ENCODE results near the gene TMEM106C. TPM values are rescaled to one million over a fixed set of nuclear protein-coding genes. Genes with fewer than 3 reads are reported as not detected.

The TMEM106C gene
- total RNA-seq, 4 donors from 2014 or later: 24.1 to 92.7 (median 63.5) TPM

DNA sequence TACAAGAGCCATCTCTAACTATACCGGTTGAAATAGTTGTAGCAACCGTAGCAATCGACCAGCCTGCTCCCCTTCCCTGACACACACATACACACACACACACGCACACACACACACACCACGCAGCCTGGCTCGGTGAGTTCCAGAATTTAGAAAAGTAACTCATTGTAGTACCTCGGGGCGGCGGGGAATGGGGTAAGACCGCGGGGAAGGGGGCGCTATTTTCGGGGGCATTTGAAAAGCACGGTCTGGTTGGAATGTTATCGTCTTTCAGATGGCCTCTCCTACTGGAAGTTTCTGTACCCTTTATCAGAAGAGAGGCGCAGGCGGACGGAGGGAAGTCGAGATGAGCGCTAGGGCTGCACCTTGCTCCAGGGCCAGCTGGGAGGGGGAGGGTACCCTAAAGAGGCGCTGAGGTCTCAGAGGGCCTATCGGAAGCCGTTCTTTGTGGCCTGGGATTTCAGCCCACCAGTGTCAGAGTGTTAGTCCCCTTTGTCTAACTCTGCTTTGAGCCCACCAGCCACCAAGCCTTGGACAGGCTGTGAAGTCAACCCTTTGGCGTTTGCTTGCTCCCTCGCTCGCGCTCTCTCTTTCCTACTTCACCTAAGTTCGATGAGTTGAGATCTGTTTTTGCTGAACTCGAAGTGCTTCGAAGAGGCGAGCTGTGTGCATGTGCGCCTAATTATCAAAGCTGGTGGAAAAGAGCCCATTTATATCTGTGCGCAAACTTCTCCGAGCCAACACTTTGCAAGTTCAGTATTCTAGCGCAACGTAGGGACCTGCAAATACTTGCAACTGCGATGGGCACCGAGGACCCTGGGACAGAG, 40.0 kb downstream of the TMEM106C start:
- no peaks in the 10 kb centered on the region for H3K36me3 ChIP-seq
- H3K27ac ChIP-seq: no peak overlapping the region
- WGBS, 2 donors: 13 to 18% methylated on average over 18 to 33 of the region's 38 CpGs
- no peak for DNase-seq
- peak overlapping the region in 3 of 4 donors; percentile 43 to 69 (median 47) for H3K4me3 ChIP-seq
- intact Hi-C loops (cut with DNase I): no loop called here
- peaks cover 14 to 100% (median 29%) of the 10 kb centered on the region in 4 donors for H3K27me3 ChIP-seq
- TF ChIP-seq, protein P1, sequence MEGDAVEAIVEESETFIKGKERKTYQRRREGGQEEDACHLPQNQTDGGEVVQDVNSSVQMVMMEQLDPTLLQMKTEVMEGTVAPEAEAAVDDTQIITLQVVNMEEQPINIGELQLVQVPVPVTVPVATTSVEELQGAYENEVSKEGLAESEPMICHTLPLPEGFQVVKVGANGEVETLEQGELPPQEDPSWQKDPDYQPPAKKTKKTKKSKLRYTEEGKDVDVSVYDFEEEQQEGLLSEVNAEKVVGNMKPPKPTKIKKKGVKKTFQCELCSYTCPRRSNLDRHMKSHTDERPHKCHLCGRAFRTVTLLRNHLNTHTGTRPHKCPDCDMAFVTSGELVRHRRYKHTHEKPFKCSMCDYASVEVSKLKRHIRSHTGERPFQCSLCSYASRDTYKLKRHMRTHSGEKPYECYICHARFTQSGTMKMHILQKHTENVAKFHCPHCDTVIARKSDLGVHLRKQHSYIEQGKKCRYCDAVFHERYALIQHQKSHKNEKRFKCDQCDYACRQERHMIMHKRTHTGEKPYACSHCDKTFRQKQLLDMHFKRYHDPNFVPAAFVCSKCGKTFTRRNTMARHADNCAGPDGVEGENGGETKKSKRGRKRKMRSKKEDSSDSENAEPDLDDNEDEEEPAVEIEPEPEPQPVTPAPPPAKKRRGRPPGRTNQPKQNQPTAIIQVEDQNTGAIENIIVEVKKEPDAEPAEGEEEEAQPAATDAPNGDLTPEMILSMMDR (IDR thresholded peaks at IDR 0.05): no peak
- no peak for TF ChIP-seq POLR2A (IDR thresholded peaks at IDR 0.05)
- H3K4me1 ChIP-seq: peaks cover 31 to 50% (median 41%) of the 10 kb centered on the region in 3 donors
- no peaks in the 10 kb centered on the region for H3K9me3 ChIP-seq

DNA sequence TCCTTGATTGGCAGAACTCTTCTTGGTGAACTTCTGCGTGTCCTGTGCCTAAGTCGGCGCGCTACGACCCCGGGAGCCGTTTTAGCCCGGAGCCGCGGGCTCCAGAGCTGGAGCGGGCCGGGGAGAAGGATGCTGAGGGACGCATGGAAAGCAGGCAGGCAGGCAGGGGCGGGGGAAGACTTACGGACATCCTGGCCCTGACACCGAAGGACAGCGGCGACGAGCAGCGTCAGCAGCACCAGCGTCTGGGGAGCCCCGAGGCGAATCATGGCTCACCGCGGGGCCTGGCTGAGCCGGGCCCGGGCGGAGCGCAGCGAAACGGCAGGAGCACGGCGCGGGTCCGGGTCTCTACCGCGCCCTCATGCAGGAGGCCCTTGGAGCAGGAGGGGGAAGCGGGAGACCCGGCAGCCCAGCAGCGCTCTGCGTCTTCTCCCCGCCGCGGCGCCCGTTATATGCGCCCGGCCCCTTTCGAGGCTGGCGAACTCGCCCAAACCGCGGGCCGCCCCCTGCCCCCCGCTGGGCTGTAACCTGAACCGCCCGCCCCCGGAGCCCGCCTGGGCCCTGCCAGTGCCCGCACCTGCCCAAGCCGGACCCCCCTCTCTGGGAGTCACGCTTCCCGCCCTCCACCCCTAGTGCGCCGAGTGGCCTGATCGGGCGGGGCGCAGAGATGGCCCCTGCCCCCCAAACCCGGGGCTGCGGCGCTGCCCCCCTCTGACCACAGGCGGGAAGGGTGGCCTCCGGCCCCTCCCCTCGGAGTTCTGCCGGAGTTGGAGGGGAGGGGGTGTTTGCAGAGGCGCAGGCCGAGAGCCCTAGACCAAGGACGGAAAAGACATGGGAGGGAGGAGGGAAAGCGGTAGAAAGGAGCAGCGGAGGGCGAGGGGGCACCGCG, 40.9 kb downstream of the TMEM106C start, which contains the start of gene COL2A1:
COL2A1 (minus strand) TSS at position 424 of the 889 bp plus-strand sequence; CDS start at position 269, 155 bp downstream.
- no peak within 1 kb of the TSS for H3K27ac ChIP-seq
- no peaks in the 10 kb centered on the region for H3K9me3 ChIP-seq
- TF ChIP-seq POLR2A (IDR thresholded peaks at IDR 0.05): no peak
- TF ChIP-seq, protein P1 (IDR thresholded peaks at IDR 0.05): no peak
- DNase-seq: no peak
- H3K36me3 ChIP-seq: no peaks in the 10 kb centered on the region
- H3K4me3 ChIP-seq: peak within 1 kb of the TSS in 3 of 4 donors; percentile 25 to 69 (median 40)
- WGBS, 2 donors: 0 to 8% methylated on average over 9 to 16 of the region's 83 CpGs
- intact Hi-C loops (cut with DNase I): no loop called here
- peaks cover 14 to 100% (median 29%) of the 10 kb centered on the region in 4 donors for H3K27me3 ChIP-seq
- peaks cover 31 to 50% (median 41%) of the 10 kb centered on the region in 3 donors for H3K4me1 ChIP-seq

GRCh38 chr12:48005001-48005749, 41.8 kb downstream of the TMEM106C start:
- DNase-seq: no peak
- H3K4me3 ChIP-seq: peak overlapping the region in 1 of 4 donors; percentile 69
- TF ChIP-seq POLR2A (IDR thresholded peaks at IDR 0.05): no peak
- TF ChIP-seq, protein P1 (IDR thresholded peaks at IDR 0.05): no peak
- no peak overlapping the region for H3K27ac ChIP-seq
- H3K36me3 ChIP-seq: no peaks in the 10 kb centered on the region
- H3K27me3 ChIP-seq: peaks cover 14 to 100% (median 29%) of the 10 kb centered on the region in 4 donors
- 48 to 57% methylated on average over 21 to 24 of the region's 30 CpGs for WGBS, 2 donors
- H3K4me1 ChIP-seq: peaks cover 31 to 49% (median 41%) of the 10 kb centered on the region in 3 donors
- H3K9me3 ChIP-seq: no peaks in the 10 kb centered on the region
- intact Hi-C loops (cut with DNase I): no loop called here

- Histone ChIP-seq H3K27ac (no peak overlapping the region), H3K9me3 (no peaks in the 10 kb centered on the region), H3K4me3 (no peak overlapping the region), H3K36me3 (no peaks in the 10 kb centered on the region), H3K4me1 (peaks cover 31 to 44% (median 39%) of the 10 kb centered on the region in 3 donors), H3K27me3 (peaks cover 14 to 100% (median 29%) of the 10 kb centered on the region in 4 donors)
- TF ChIP-seq POLR2A (IDR thresholded peaks at IDR 0.05): no peak
- TF ChIP-seq, protein P1 (IDR thresholded peaks at IDR 0.05): no peak
- DNase-seq: no peak
- intact Hi-C loops (cut with DNase I): no loop called here
These were observed 42.3 kb downstream of the TMEM106C start for GRCh38 chr12:48005750-48006021.
